ENCODE data around the gene NSF. TPM values are rescaled to one million over a fixed set of nuclear protein-coding genes. Genes with fewer than 3 reads are reported as not detected.
"Not testable (repeated sequence)": the region's sequence is repeated elsewhere in the genome, so short reads cannot be mapped to it uniquely, and the experiment has no call there.

Gene NSF
- total RNA-seq, 2 experiments from 2014 or later: 41.4 to 46.2 TPM

GRCh38 chr17:46788796-46789195, 198.3 kb downstream of the NSF start:
- H3K36me3 Mint-ChIP-seq (ENCODE audit: low read depth): no peaks in the 10 kb centered on the region
- intact Hi-C loops (cut with micrococcal nuclease): no loop called here
- no peak overlapping the region for H3K4me3 Mint-ChIP-seq
- ATAC-seq: no peak
- TF ChIP-seq, protein P1, sequence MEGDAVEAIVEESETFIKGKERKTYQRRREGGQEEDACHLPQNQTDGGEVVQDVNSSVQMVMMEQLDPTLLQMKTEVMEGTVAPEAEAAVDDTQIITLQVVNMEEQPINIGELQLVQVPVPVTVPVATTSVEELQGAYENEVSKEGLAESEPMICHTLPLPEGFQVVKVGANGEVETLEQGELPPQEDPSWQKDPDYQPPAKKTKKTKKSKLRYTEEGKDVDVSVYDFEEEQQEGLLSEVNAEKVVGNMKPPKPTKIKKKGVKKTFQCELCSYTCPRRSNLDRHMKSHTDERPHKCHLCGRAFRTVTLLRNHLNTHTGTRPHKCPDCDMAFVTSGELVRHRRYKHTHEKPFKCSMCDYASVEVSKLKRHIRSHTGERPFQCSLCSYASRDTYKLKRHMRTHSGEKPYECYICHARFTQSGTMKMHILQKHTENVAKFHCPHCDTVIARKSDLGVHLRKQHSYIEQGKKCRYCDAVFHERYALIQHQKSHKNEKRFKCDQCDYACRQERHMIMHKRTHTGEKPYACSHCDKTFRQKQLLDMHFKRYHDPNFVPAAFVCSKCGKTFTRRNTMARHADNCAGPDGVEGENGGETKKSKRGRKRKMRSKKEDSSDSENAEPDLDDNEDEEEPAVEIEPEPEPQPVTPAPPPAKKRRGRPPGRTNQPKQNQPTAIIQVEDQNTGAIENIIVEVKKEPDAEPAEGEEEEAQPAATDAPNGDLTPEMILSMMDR (IDR thresholded peaks at IDR 0.05): no peak
- no peaks in the 10 kb centered on the region for H3K9me3 Mint-ChIP-seq
- POLR2A ChIA-PET: no interaction called here
- no peak overlapping the region for H3K27ac Mint-ChIP-seq
- H3K27me3 Mint-ChIP-seq: peaks cover 11% of the 10 kb centered on the region
- DNase-seq: no peak
- CTCF ChIA-PET: no interaction called here
- no peaks in the 10 kb centered on the region for H3K4me1 Mint-ChIP-seq (ENCODE audit: low read depth)

DNA sequence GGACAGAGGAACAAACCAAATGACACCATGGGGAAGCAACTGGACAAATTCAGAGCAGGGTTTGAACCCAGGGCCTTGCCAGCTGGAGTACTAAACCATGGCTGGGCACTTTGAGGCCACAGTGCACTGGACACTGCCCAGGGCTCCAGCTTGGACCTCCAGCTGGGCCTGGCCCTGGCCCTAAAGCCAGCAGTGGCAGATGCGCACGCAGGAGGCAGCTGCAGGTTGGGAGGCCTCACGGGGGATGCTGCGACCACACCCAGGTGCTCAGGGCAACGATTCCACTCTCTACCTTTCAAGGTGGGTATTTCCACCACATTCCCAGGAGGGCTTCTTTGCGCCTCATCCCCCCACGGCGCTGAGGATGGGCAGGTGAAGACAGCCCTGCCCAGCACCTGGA, 199.1 kb downstream of the NSF start:
- ATAC-seq (no peak), DNase-seq (no peak)
- POLR2A ChIA-PET: no interaction called here
- Mint-ChIP-seq H3K4me1 (ENCODE audit: low read depth) (no peaks in the 10 kb centered on the region), H3K27ac (no peak overlapping the region), H3K27me3 (peaks cover 13% of the 10 kb centered on the region), H3K9me3 (no peaks in the 10 kb centered on the region), H3K4me3 (no peak overlapping the region), H3K36me3 (ENCODE audit: low read depth) (no peaks in the 10 kb centered on the region)
- intact Hi-C loops (cut with micrococcal nuclease): no loop called here
- CTCF ChIA-PET: no interaction called here
- TF ChIP-seq, protein P1 (IDR thresholded peaks at IDR 0.05): no peak

- intact Hi-C loops (cut with micrococcal nuclease): no loop called here
- POLR2A ChIA-PET: no interaction called here
- H3K27ac Mint-ChIP-seq: no peak overlapping the region
- H3K4me1 Mint-ChIP-seq (ENCODE audit: low read depth): no peaks in the 10 kb centered on the region
- TF ChIP-seq, protein P1 (IDR thresholded peaks at IDR 0.05): no peak
- H3K27me3 Mint-ChIP-seq: peaks cover 13% of the 10 kb centered on the region
- H3K9me3 Mint-ChIP-seq: no peaks in the 10 kb centered on the region
- CTCF ChIA-PET: no interaction called here
- DNase-seq (no peak), ATAC-seq (no peak)
- no peaks in the 10 kb centered on the region for H3K36me3 Mint-ChIP-seq (ENCODE audit: low read depth)
- H3K4me3 Mint-ChIP-seq: no peak overlapping the region
Measured at GRCh38 chr17:46790216-46790615, 199.7 kb downstream of the NSF start.

DNA sequence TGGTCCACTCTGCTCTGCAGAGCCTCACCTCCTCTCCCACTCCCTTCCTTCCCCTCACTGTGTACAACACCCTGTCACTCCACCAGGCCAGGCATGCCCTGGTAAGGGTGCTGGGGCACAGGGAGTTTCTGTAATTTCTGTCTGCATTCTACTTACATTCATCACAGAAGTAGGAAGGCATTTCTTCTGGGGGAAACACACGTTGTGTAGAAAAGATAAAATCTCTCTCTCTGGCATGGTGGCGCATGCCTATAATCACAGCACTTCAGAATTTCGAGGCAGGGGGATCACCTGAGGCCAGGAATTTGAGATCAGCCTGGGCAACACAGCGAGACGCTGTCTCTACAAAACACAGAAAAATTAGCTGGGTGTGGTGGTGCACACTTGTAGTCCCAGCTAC, 201.1 kb downstream of the NSF start:
- CTCF ChIA-PET: no interaction called here

DNA sequence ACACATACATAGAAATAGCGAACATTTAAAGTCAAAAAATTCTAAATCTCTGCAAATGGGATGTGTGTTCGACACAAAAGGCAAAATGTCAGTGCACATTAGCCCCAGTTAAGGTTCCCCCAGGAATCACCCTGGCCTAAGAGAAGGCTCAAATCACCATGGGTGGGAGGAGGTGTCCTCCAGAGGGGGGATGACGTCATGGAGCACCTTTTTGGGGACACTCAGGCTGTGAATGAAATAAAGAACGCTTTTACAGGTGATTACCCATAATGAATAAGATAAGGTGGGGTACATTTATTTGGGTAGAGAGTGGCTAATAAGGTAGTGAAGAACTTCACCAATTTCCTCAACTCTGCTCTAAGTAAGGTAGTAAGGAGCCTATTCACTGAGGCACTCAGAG, 201.6 kb downstream of the NSF start:
- Mint-ChIP-seq H3K27ac (no peak overlapping the region), H3K9me3 (no peaks in the 10 kb centered on the region), H3K36me3 (ENCODE audit: low read depth) (no peaks in the 10 kb centered on the region), H3K4me1 (ENCODE audit: low read depth) (no peaks in the 10 kb centered on the region), H3K4me3 (no peak overlapping the region), H3K27me3 (peaks cover 20% of the 10 kb centered on the region)
- DNase-seq: no peak
- ChIA-PET CTCF (no interaction called here), POLR2A (no interaction called here)
- TF ChIP-seq, protein P1 (IDR thresholded peaks at IDR 0.05): no peak
- no peak for ATAC-seq
- intact Hi-C loops (cut with micrococcal nuclease): no loop called here

More for the DNA sequence above, 201.1 kb downstream of the NSF start:
- no peak overlapping the region for H3K27ac Mint-ChIP-seq
- no peaks in the 10 kb centered on the region for H3K4me1 Mint-ChIP-seq (ENCODE audit: low read depth)
- ATAC-seq (no peak), DNase-seq (no peak)
- no peak overlapping the region for H3K4me3 Mint-ChIP-seq
- H3K9me3 Mint-ChIP-seq: no peaks in the 10 kb centered on the region
- intact Hi-C loops (cut with micrococcal nuclease): no loop called here
- POLR2A ChIA-PET: no interaction called here
- H3K27me3 Mint-ChIP-seq: peaks cover 20% of the 10 kb centered on the region
- TF ChIP-seq, protein P1 (IDR thresholded peaks at IDR 0.05): no peak
- H3K36me3 Mint-ChIP-seq (ENCODE audit: low read depth): no peaks in the 10 kb centered on the region

- H3K27me3 Mint-ChIP-seq: peaks cover 20% of the 10 kb centered on the region
- H3K4me1 Mint-ChIP-seq (ENCODE audit: low read depth); intact Hi-C loops (cut with micrococcal nuclease); DNase-seq; H3K4me3 Mint-ChIP-seq; ATAC-seq; H3K27ac Mint-ChIP-seq; H3K9me3 Mint-ChIP-seq; POLR2A ChIA-PET; H3K36me3 Mint-ChIP-seq (ENCODE audit: low read depth): not testable (repeated sequence)
- CTCF ChIA-PET: interaction anchor here (0.7 kb wide), 1 partner anchor 42 kb away, joined by 3 read pairs; no protein-coding TSS in a partner anchor
Measured at GRCh38 chr17:46793023-46793422, 202.6 kb downstream of the NSF start.
